ENCODE results near the gene SCUBE1. TPM values are rescaled to one million over a fixed set of nuclear protein-coding genes. Genes with fewer than 3 reads are reported as not detected.

Gene SCUBE1
- total RNA-seq, 2 donors from 2014 or later = 0.14 TPM; not detected in 1

- Mint-ChIP-seq H3K9me3 (no peaks in the 10 kb centered on the region), H3K4me1 (ENCODE audit: low read depth) (peaks cover 20% of the 10 kb centered on the region), H3K36me3 (ENCODE audit: insufficient read depth in 2 of 2) (peaks cover 3 to 9% of the 10 kb centered on the region in 2 donors), H3K27ac (no peak overlapping the region), H3K4me3 (no peak overlapping the region), H3K27me3 (ENCODE audit: low read depth) (no peaks in the 10 kb centered on the region)
- ATAC-seq (replicated peaks in 1 of 2) (no peak), DNase-seq (no peak)
These were observed 161.1 kb downstream of the SCUBE1 start for GRCh38 chr22:43182118-43182517.

DNA sequence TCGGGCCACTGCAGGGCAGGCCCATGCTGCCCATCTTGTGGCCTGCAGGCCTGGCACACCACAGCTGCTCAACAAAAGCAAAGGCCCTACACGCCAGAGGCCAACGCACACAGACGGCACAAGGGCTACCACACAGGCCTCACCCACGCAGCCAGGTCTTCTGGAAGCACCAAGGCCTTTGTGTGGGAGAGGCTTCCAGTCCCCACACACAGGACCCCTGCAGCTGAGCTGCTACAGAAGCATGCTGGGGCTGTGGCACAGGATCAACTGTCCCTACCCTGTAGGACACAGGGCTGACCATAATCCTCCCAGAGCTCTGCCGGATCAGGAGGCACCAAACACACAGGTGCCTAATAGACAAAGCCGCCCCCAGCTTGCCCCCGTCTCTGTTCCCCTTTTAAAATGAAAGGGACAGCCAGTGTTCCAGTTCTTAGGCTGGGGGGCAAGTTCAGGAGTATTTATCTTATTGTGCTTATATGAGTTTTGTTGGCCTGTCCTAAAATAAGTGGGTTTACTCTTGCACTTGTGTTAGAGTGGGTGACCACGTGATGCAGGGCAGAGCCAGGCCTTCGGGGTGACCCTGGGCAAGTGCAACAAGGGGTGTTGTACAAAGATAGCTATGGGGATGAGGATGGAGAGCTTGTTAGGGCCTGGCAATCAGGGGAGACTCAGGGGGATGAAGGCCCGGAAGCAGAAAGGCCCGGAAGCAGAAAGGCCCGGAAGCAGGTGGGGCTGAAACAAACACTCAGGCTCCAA lies 161.7 kb downstream of the SCUBE1 start:
- Mint-ChIP-seq H3K27ac (no peak overlapping the region), H3K4me3 (no peak overlapping the region)
- no peak for ATAC-seq (replicated peaks in 1 of 2)

DNA sequence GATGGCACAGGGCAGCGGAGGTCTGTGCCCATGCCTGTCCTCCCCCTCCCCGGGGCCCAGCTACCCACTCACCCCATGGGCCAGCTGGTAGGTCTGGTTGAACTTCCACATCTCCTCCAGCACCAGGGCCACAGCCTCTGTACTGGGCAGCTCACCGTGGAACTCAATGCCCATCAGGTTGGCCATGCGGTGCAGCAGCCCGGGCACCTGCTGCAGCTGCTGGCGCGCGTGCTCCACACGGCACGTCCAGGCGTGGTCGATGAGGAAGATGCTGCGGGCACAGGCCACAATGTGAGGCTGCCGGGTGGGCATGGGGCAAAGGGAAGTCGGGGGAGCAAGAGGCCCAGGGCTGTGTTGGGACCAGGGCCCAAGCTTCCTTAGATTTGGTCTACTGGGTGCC lies 162.5 kb downstream of the SCUBE1 start:
- H3K27me3 Mint-ChIP-seq (ENCODE audit: low read depth) = no peaks in the 10 kb centered on the region
- H3K27ac Mint-ChIP-seq = no peak overlapping the region
- peaks cover 6 to 11% of the 10 kb centered on the region in 2 donors for H3K36me3 Mint-ChIP-seq (ENCODE audit: insufficient read depth in 2 of 2)
- no peaks in the 10 kb centered on the region for H3K9me3 Mint-ChIP-seq
- no peak for DNase-seq
- ATAC-seq (replicated peaks in 1 of 2) = no peak
- no peak overlapping the region for H3K4me3 Mint-ChIP-seq
- H3K4me1 Mint-ChIP-seq (ENCODE audit: low read depth) = peaks cover 18% of the 10 kb centered on the region

More for the DNA sequence above, 161.7 kb downstream of the SCUBE1 start:
- DNase-seq = no peak
- Mint-ChIP-seq H3K9me3 (no peaks in the 10 kb centered on the region), H3K4me1 (ENCODE audit: low read depth) (peaks cover 20% of the 10 kb centered on the region), H3K27me3 (ENCODE audit: low read depth) (no peaks in the 10 kb centered on the region), H3K36me3 (ENCODE audit: insufficient read depth in 2 of 2) (peaks cover 3 to 9% of the 10 kb centered on the region in 2 donors)

- no peak for ATAC-seq (replicated peaks in 1 of 2)
- Mint-ChIP-seq H3K27ac (no peak overlapping the region), H3K36me3 (ENCODE audit: insufficient read depth in 2 of 2) (peaks cover 6 to 11% of the 10 kb centered on the region in 2 donors), H3K9me3 (no peaks in the 10 kb centered on the region), H3K4me1 (ENCODE audit: low read depth) (peaks cover 12% of the 10 kb centered on the region), H3K4me3 (no peak overlapping the region), H3K27me3 (ENCODE audit: low read depth) (no peaks in the 10 kb centered on the region)
- DNase-seq = no peak
These were observed 163.3 kb downstream of the SCUBE1 start for GRCh38 chr22:43179911-43180195.

GRCh38 chr22:43179146-43179910 lies 163.8 kb downstream of the SCUBE1 start:
- Mint-ChIP-seq H3K4me3 (no peak overlapping the region), H3K4me1 (ENCODE audit: low read depth) (peaks cover 6% of the 10 kb centered on the region), H3K27ac (no peak overlapping the region), H3K36me3 (ENCODE audit: insufficient read depth in 2 of 2) (peaks cover 6 to 11% of the 10 kb centered on the region in 2 donors), H3K27me3 (ENCODE audit: low read depth) (no peaks in the 10 kb centered on the region), H3K9me3 (no peaks in the 10 kb centered on the region)
- DNase-seq (no peak), ATAC-seq (replicated peaks in 1 of 2) (no peak)

GRCh38 chr22:43177479-43177878 lies 165.7 kb downstream of the SCUBE1 start:
- no peak for ATAC-seq (replicated peaks in 1 of 2)

DNA sequence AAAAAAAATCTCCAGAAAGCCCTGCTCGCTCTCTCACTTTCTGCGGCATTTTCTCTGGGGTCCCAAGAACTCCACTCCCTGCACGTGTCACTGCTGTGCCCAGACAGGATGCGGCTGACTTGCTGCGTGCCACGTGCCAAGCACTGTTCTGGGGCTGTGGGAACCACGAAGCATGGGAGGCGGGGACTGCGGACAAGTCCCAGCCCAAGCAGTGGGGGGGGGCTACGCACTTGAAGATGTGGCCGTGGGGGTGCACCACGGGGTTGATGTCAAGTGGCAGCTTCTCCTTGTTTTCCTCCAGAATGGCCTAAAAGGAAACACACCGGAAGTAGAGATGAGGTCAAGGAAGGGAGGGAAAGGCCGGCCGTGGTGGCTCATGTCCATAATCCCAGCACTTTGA lies 167.1 kb downstream of the SCUBE1 start:
- DNase-seq = no peak
- Mint-ChIP-seq H3K36me3 (ENCODE audit: insufficient read depth in 2 of 2) (peaks cover 5 to 13% of the 10 kb centered on the region in 2 donors), H3K4me3 (no peak overlapping the region), H3K9me3 (no peaks in the 10 kb centered on the region), H3K27ac (no peak overlapping the region), H3K4me1 (ENCODE audit: low read depth) (no peaks in the 10 kb centered on the region), H3K27me3 (ENCODE audit: low read depth) (no peaks in the 10 kb centered on the region)
- ATAC-seq (replicated peaks in 1 of 2) = no peak

More at GRCh38 chr22:43177479-43177878, 165.7 kb downstream of the SCUBE1 start:
- H3K9me3 Mint-ChIP-seq = no peaks in the 10 kb centered on the region
- no peak overlapping the region for H3K4me3 Mint-ChIP-seq
- DNase-seq = no peak
- H3K4me1 Mint-ChIP-seq (ENCODE audit: low read depth) = no peaks in the 10 kb centered on the region
- H3K27ac Mint-ChIP-seq = no peak overlapping the region
- H3K36me3 Mint-ChIP-seq (ENCODE audit: insufficient read depth in 2 of 2) = peaks cover 6 to 13% of the 10 kb centered on the region in 2 donors
- H3K27me3 Mint-ChIP-seq (ENCODE audit: low read depth) = no peaks in the 10 kb centered on the region

GRCh38 chr22:43174941-43175531 lies 168.1 kb downstream of the SCUBE1 start:
- no peaks in the 10 kb centered on the region for H3K9me3 Mint-ChIP-seq
- peaks cover 5 to 11% of the 10 kb centered on the region in 2 donors for H3K36me3 Mint-ChIP-seq (ENCODE audit: insufficient read depth in 2 of 2)
- H3K4me1 Mint-ChIP-seq (ENCODE audit: low read depth) = no peaks in the 10 kb centered on the region
- DNase-seq = no peak
- no peaks in the 10 kb centered on the region for H3K27me3 Mint-ChIP-seq (ENCODE audit: low read depth)
- no peak overlapping the region for H3K27ac Mint-ChIP-seq
- H3K4me3 Mint-ChIP-seq = no peak overlapping the region
- ATAC-seq (replicated peaks in 1 of 2) = no peak

GRCh38 chr22:43173976-43174720 lies 169.0 kb downstream of the SCUBE1 start:
- no peak overlapping the region for H3K27ac Mint-ChIP-seq
- ATAC-seq (replicated peaks in 1 of 2) (no peak), DNase-seq (no peak)
- H3K4me1 Mint-ChIP-seq (ENCODE audit: low read depth) = no peaks in the 10 kb centered on the region
- H3K4me3 Mint-ChIP-seq = no peak overlapping the region
- H3K9me3 Mint-ChIP-seq = no peaks in the 10 kb centered on the region
- peaks cover 5 to 11% of the 10 kb centered on the region in 2 donors for H3K36me3 Mint-ChIP-seq (ENCODE audit: insufficient read depth in 2 of 2)
- H3K27me3 Mint-ChIP-seq (ENCODE audit: low read depth) = no peaks in the 10 kb centered on the region

- Mint-ChIP-seq H3K4me1 (ENCODE audit: low read depth) (no peaks in the 10 kb centered on the region), H3K27ac (no peak overlapping the region), H3K9me3 (no peaks in the 10 kb centered on the region), H3K27me3 (ENCODE audit: low read depth) (no peaks in the 10 kb centered on the region), H3K36me3 (ENCODE audit: insufficient read depth in 2 of 2) (peaks cover 5 to 9% of the 10 kb centered on the region in 2 donors), H3K4me3 (no peak overlapping the region)
- no peak for DNase-seq
- no peak for ATAC-seq (replicated peaks in 1 of 2)
These were observed 169.6 kb downstream of the SCUBE1 start for GRCh38 chr22:43173566-43173965.

GRCh38 chr22:43172191-43172590 lies 171.0 kb downstream of the SCUBE1 start:
- DNase-seq (no peak), ATAC-seq (replicated peaks in 1 of 2) (no peak)
- H3K27me3 Mint-ChIP-seq (ENCODE audit: low read depth) = no peaks in the 10 kb centered on the region
- no peak overlapping the region for H3K27ac Mint-ChIP-seq
- peaks cover 5 to 8% of the 10 kb centered on the region in 2 donors for H3K36me3 Mint-ChIP-seq (ENCODE audit: insufficient read depth in 2 of 2)
- no peaks in the 10 kb centered on the region for H3K9me3 Mint-ChIP-seq
- no peak overlapping the region for H3K4me3 Mint-ChIP-seq
- H3K4me1 Mint-ChIP-seq (ENCODE audit: low read depth) = no peaks in the 10 kb centered on the region

DNA sequence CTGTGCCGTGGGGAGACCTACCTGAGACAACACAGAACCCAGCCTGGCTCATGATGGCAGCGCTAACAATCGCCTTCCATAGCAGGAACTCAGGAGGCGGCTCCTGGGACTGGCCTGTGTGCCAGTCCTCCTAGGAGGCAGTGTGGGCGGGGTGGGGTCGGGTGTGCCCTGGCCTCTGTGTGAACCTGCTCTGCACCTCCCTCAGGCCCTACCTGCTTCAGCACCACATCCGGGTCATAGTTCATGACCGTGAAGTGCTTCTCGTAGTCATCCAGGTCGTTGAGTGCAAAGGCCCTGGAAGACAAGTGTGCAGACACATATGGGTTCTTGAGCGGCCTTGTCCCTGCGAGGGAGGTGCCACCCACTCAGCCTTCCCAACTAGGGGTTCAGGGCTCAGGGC lies 171.6 kb downstream of the SCUBE1 start:
- Mint-ChIP-seq H3K4me3 (no peak overlapping the region), H3K36me3 (ENCODE audit: insufficient read depth in 2 of 2) (peaks cover 5 to 8% of the 10 kb centered on the region in 2 donors), H3K4me1 (ENCODE audit: low read depth) (no peaks in the 10 kb centered on the region), H3K27me3 (ENCODE audit: low read depth) (no peaks in the 10 kb centered on the region), H3K27ac (no peak overlapping the region), H3K9me3 (no peaks in the 10 kb centered on the region)
- DNase-seq = no peak
- ATAC-seq (replicated peaks in 1 of 2) = no peak

DNA sequence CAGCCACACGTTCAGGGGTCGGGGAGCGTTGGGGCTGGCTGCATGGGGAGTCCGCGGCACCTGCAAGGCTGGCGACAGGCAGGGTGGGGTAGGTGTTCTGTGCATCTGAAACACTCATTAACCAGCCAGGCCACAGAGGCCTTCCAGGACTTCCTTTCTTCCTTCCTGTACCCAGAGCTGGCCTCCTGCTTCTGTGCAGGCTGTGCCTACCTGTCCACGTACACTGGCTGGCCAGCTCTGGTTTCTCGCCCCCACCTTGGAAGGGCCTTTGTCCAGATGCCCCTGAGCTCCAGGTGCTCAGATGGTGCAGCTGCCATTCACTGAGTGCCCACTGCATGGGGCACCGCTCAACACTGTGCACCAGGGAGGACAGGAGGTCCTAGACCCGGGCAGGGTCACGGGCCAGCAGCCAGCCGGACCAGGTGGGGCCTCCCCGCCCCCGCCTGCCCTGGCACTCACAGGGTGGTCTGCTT lies 172.1 kb downstream of the SCUBE1 start:
- H3K4me3 Mint-ChIP-seq = no peak overlapping the region

More for the DNA sequence above, 172.1 kb downstream of the SCUBE1 start:
- Mint-ChIP-seq H3K27me3 (ENCODE audit: low read depth) (no peaks in the 10 kb centered on the region), H3K36me3 (ENCODE audit: insufficient read depth in 2 of 2) (peaks cover 3 to 6% of the 10 kb centered on the region in 2 donors), H3K4me1 (ENCODE audit: low read depth) (no peaks in the 10 kb centered on the region), H3K9me3 (no peaks in the 10 kb centered on the region), H3K27ac (no peak overlapping the region)
- no peak for ATAC-seq (replicated peaks in 1 of 2)
- no peak for DNase-seq
